Measurements from ENCODE around the gene FCGR1A.
"Not testable (repeated sequence)": the region's sequence is repeated elsewhere in the genome, so short reads cannot be mapped to it uniquely, and the experiment has no call there.

DNA sequence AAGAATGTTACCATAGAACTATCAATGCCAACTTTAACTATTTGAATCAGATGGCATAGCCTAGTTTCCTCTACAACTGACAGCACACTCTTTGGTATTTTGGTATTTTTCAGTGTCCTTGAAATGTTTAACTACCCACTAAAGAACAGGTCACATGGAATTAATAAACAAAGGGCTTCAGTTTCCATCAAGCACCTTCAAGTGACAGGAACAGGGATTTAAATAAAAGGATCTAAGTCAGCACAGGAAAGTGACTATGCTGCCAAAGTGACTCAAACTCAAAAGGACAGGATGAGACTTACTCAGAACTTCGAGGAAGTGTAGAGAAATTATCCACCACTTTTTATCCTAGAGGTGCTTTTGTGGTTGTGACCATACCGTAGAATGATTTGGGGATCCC lies 20.2 kb upstream of the FCGR1A start:
- TF ChIP-seq EZH2phosphoT487 (IDR thresholded peaks at IDR 0.05; ENCODE audit: borderline replicate concordance); CTCF (conservative IDR thresholded peaks at IDR 0.05; ENCODE audit: low read length): not testable (repeated sequence)
